RWPE2 (cell line): ENCODE data around the gene SELPLG.

Source experiments
- ATAC-seq: fragments of 200-7000 bp; cut with Tn5 transposase; 3 replicates; pipeline ENCODE4 v1.9.1; 2021; ENCODE audit warnings: low read depth
- DNase-seq: peaks from one replicate; pipeline ENCODE4 v3.0.0-alpha.2; 2020; ENCODE audit warnings: low spot score
- H3K27ac ChIP-seq: fragments of 450-650 bp; 2 replicates; pipeline ENCODE4 v1.5.1; 2017; ENCODE audit warnings: mild to moderate bottlenecking; ENCODE audit not compliant: poor library complexity, severe bottlenecking
- H3K27me3 ChIP-seq: fragments of 250-450 bp; sonication (Bioruptor Pico); 2 replicates; pipeline ENCODE4 v1.5.1; 2021; ENCODE audit warnings: mild to moderate bottlenecking, moderate library complexity; ENCODE audit not compliant: insufficient read depth, poor library complexity, severe bottlenecking
- H3K36me3 ChIP-seq: fragments of 250-450 bp; sonication (Bioruptor Pico); 2 replicates; pipeline ENCODE4 v1.5.1; 2020; ENCODE audit warnings: low read depth, mild to moderate bottlenecking, moderate library complexity
- H3K4me1 ChIP-seq: fragments of 250-450 bp; sonication (Bioruptor Pico); 2 replicates; pipeline ENCODE4 v1.5.1; 2021; ENCODE audit warnings: mild to moderate bottlenecking, moderate library complexity; ENCODE audit not compliant: insufficient read depth, poor library complexity, severe bottlenecking
- H3K4me3 ChIP-seq: fragments of 250-450 bp; sonication (Bioruptor Pico); 2 replicates; pipeline ENCODE4 v1.5.1; 2021; ENCODE audit warnings: mild to moderate bottlenecking, moderate library complexity; ENCODE audit not compliant: severe bottlenecking
- H3K9me3 ChIP-seq: fragments of 250-450 bp; sonication (Bioruptor Pico); 2 replicates; pipeline ENCODE4 v1.5.1; 2021; ENCODE audit warnings: mild to moderate bottlenecking, moderate library complexity; ENCODE audit not compliant: severe bottlenecking
- CTCF ChIP-seq: fragments of 450-650 bp; IDR thresholded peaks from one replicate; pipeline ENCODE4 v1.5.1; 2017; ENCODE audit warnings: mild to moderate bottlenecking, moderate library complexity; ENCODE audit not compliant: poor library complexity, severe bottlenecking

Gene SELPLG

GRCh38 chr12:108596854-108597558 lies 36.7 kb downstream of the SELPLG start:
- no peak for ATAC-seq
- Histone ChIP-seq H3K27me3 (no peaks in the 10 kb centered on the region), H3K4me1 (no peaks in the 10 kb centered on the region), H3K27ac (no peak overlapping the region), H3K4me3 (no peak overlapping the region), H3K36me3 (no peaks in the 10 kb centered on the region), H3K9me3 (no peaks in the 10 kb centered on the region)
- no peak for TF ChIP-seq CTCF
- no peak for DNase-seq

GRCh38 chr12:108595711-108596647 lies 37.7 kb downstream of the SELPLG start:
- H3K4me3 ChIP-seq = no peak overlapping the region
- no peak for ATAC-seq
- no peaks in the 10 kb centered on the region for H3K27me3 ChIP-seq
- no peaks in the 10 kb centered on the region for H3K36me3 ChIP-seq
- no peaks in the 10 kb centered on the region for H3K9me3 ChIP-seq
- DNase-seq = no peak
- no peaks in the 10 kb centered on the region for H3K4me1 ChIP-seq
- H3K27ac ChIP-seq = no peak overlapping the region
- no peak for TF ChIP-seq CTCF

- H3K36me3 ChIP-seq = no peaks in the 10 kb centered on the region
- DNase-seq = no peak
- no peaks in the 10 kb centered on the region for H3K4me1 ChIP-seq
- no peaks in the 10 kb centered on the region for H3K9me3 ChIP-seq
- no peak for ATAC-seq
- TF ChIP-seq CTCF = no peak
- H3K27me3 ChIP-seq = no peaks in the 10 kb centered on the region
- no peak overlapping the region for H3K27ac ChIP-seq
- no peak overlapping the region for H3K4me3 ChIP-seq
These were observed 38.6 kb downstream of the SELPLG start for GRCh38 chr12:108594960-108595710.

- H3K27ac ChIP-seq = no peak overlapping the region
- no peak overlapping the region for H3K4me3 ChIP-seq
- H3K4me1 ChIP-seq = no peaks in the 10 kb centered on the region
- no peaks in the 10 kb centered on the region for H3K9me3 ChIP-seq
- ATAC-seq = no peak
- H3K27me3 ChIP-seq = no peaks in the 10 kb centered on the region
- TF ChIP-seq CTCF = no peak
- DNase-seq = no peak
- H3K36me3 ChIP-seq = no peaks in the 10 kb centered on the region
These were observed 39.3 kb downstream of the SELPLG start for GRCh38 chr12:108594323-108594903.
